ENCODE results near the gene LDB2. TPM values are rescaled to one million over a fixed set of nuclear protein-coding genes. Genes with fewer than 3 reads are reported as not detected.

The LDB2 gene
- polyA plus RNA-seq, 3 donors: not detected

GRCh38 chr4:16758255-16758654 lies 140.2 kb downstream of the LDB2 start:
- 88% methylated on average over 2 of the region's 2 CpGs for WGBS (ENCODE audit: insufficient coverage)
- Mint-ChIP-seq H3K27me3 (ENCODE audit: low read depth in 3 of 3) (peaks cover 0 to 2% (median 1%) of the 10 kb centered on the region in 3 donors), H3K4me1 (no peaks in the 10 kb centered on the region)

DNA sequence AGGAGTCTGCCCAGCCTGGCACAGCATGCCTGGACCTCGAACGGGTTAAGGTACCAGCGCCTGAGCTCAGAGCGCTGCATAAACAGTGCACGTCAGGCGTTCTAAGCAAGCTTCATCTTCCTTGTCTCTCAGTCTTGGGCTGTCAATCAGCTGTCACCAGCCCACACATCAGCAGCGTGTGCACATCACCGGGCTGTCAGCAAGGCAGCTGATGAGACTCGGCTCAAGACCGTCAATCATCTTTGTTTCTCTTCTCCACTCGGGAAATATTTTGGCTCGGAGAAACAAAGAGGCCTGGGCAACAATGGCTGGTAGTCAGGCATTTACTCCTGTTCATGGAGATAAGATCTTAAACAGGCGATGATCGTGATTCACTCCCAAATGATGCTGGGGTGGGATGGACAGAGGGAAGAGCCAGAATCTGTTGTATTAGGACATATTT lies 141.3 kb downstream of the LDB2 start:
- intact Hi-C loops (cut with micrococcal nuclease): no loop called here
- Mint-ChIP-seq H3K27ac (no peak overlapping the region), H3K27me3 (ENCODE audit: low read depth in 3 of 3) (peaks cover 0 to 4% (median 1%) of the 10 kb centered on the region in 3 donors), H3K9me3 (peaks cover 0 to 4% (median 0%) of the 10 kb centered on the region in 7 donors), H3K36me3 (no peaks in the 10 kb centered on the region), H3K4me1 (no peaks in the 10 kb centered on the region), H3K4me3 (no peak overlapping the region)
- H4K20me1 ChIP-seq (ENCODE audit: insufficient read depth, low read length): no peaks in the 10 kb centered on the region
- no peak overlapping the region for H2AFZ ChIP-seq (ENCODE audit: insufficient read depth, low read depth, low read length, poor library complexity, severe bottlenecking)
- 93% methylated on average over 12 of the region's 14 CpGs for WGBS (ENCODE audit: insufficient coverage)
- no peaks in the 10 kb centered on the region for H3K36me3 ChIP-seq (replicated peaks in 1 of 2; ENCODE audit: control insufficient read depth in 1 of 2, insufficient read depth in 2 of 2, low read length in 2 of 2)
- no peaks in the 10 kb centered on the region for H3K79me2 ChIP-seq (ENCODE audit: insufficient read depth, low read length)
- no peak overlapping the region for H3K4me2 ChIP-seq (replicated peaks; ENCODE audit: extremely low read depth, low read length, poor library complexity, severe bottlenecking)
- H3K27me3 ChIP-seq (ENCODE audit: control insufficient read depth in 2 of 2, insufficient read depth in 2 of 2, low read length in 2 of 2): no peaks in the 10 kb centered on the region
- no peak overlapping the region for H3K4me3 ChIP-seq (replicated peaks in 1 of 3; ENCODE audit: low read depth in 2 of 3, low read length in 3 of 3)
- H3K9me3 ChIP-seq (replicated peaks in 1 of 2; ENCODE audit: control insufficient read depth in 1 of 2, insufficient read depth in 1 of 2, low read length in 2 of 2): no peaks in the 10 kb centered on the region
- no peak overlapping the region for H3K9ac ChIP-seq (ENCODE audit: insufficient read depth, low read length, poor library complexity, severe bottlenecking)
- no peak overlapping the region for H3K27ac ChIP-seq (ENCODE audit: low read depth in 1 of 2, low read length in 2 of 2)
- no peak for DNase-seq
- no peaks in the 10 kb centered on the region for H3K4me1 ChIP-seq (ENCODE audit: control insufficient read depth in 1 of 2, insufficient read depth in 2 of 2, low read length in 2 of 2)
- TF ChIP-seq CTCF (IDR thresholded peaks at IDR 0.05): no peak

More at GRCh38 chr4:16758255-16758654, 140.2 kb downstream of the LDB2 start:
- no peak overlapping the region for H3K27ac Mint-ChIP-seq
- H3K9me3 ChIP-seq (replicated peaks in 1 of 2; ENCODE audit: control insufficient read depth in 1 of 2, insufficient read depth in 1 of 2, low read length in 2 of 2): no peaks in the 10 kb centered on the region
- no peaks in the 10 kb centered on the region for H3K36me3 ChIP-seq (replicated peaks in 1 of 2; ENCODE audit: control insufficient read depth in 1 of 2, insufficient read depth in 2 of 2, low read length in 2 of 2)
- H3K27ac ChIP-seq (ENCODE audit: low read depth in 1 of 2, low read length in 2 of 2): no peak overlapping the region
- H3K79me2 ChIP-seq (ENCODE audit: insufficient read depth, low read length): no peaks in the 10 kb centered on the region
- no peak overlapping the region for H3K4me3 ChIP-seq (replicated peaks in 1 of 3; ENCODE audit: low read depth in 2 of 3, low read length in 3 of 3)
- no peaks in the 10 kb centered on the region for H3K4me1 ChIP-seq (ENCODE audit: control insufficient read depth in 1 of 2, insufficient read depth in 2 of 2, low read length in 2 of 2)
- TF ChIP-seq CTCF (IDR thresholded peaks at IDR 0.05): no peak
- no peaks in the 10 kb centered on the region for H3K27me3 ChIP-seq (ENCODE audit: control insufficient read depth in 2 of 2, insufficient read depth in 2 of 2, low read length in 2 of 2)
- H4K20me1 ChIP-seq (ENCODE audit: insufficient read depth, low read length): no peaks in the 10 kb centered on the region
- no peak for DNase-seq
- no peaks in the 10 kb centered on the region for H3K36me3 Mint-ChIP-seq
- intact Hi-C loops (cut with micrococcal nuclease): no loop called here
- no peak overlapping the region for H3K4me3 Mint-ChIP-seq
- no peak overlapping the region for H3K4me2 ChIP-seq (replicated peaks; ENCODE audit: extremely low read depth, low read length, poor library complexity, severe bottlenecking)
- H3K9me3 Mint-ChIP-seq: peaks cover 0 to 4% (median 0%) of the 10 kb centered on the region in 7 donors
- H2AFZ ChIP-seq (ENCODE audit: insufficient read depth, low read depth, low read length, poor library complexity, severe bottlenecking): no peak overlapping the region
- no peak overlapping the region for H3K9ac ChIP-seq (ENCODE audit: insufficient read depth, low read length, poor library complexity, severe bottlenecking)

Data from CD14-positive monocyte (primary cell).